DOHH2 (cell line): ENCODE measurements around the gene TAF11L13.
"Not testable (repeated sequence)": the region's sequence is repeated elsewhere in the genome, so short reads cannot be mapped to it uniquely, and the experiment has no call there.

ENCODE experiments used
- EZH2phosphoT487 ChIP-seq: fragments of 200-600 bp; sonication (generic); IDR thresholded peaks from 2 replicates; pipeline ENCODE4 v1.6.1; 2017; ENCODE audit warnings: borderline replicate concordance, mild to moderate bottlenecking, antibody characterized with exemption, low read length, moderate library complexity, mixed read lengths
- TF ChIP-seq, protein P1 (sequence below): fragments of 200-600 bp; sonication (generic); IDR thresholded peaks from one replicate; pipeline ENCODE4 v1.5.1; 2014; ENCODE audit warnings: antibody characterized with exemption, mild to moderate bottlenecking, low read depth, low read length; ENCODE audit not compliant: poor library complexity, severe bottlenecking

DNA sequence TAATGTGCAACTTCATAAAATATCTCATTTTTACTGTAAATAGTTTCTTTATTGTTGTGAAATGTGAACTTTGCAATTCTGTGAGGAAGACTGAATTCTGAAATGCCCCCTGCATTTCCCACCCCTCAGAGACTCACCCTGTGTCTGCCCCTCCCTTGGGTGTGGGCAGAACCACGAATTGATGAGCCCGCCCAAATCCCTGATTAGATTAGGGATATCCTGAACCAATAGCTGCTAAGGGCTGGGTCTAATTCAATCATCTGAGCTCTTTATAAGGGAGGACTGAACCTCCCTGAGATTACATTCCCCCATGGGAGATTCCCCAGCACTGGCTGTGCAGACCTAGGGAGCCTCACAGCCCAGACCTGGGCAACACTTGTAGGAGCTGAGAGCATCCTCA, 21.8 kb upstream of the TAF11L13 start, which contains the start of gene TAF11L12:
- TF ChIP-seq, protein P1, sequence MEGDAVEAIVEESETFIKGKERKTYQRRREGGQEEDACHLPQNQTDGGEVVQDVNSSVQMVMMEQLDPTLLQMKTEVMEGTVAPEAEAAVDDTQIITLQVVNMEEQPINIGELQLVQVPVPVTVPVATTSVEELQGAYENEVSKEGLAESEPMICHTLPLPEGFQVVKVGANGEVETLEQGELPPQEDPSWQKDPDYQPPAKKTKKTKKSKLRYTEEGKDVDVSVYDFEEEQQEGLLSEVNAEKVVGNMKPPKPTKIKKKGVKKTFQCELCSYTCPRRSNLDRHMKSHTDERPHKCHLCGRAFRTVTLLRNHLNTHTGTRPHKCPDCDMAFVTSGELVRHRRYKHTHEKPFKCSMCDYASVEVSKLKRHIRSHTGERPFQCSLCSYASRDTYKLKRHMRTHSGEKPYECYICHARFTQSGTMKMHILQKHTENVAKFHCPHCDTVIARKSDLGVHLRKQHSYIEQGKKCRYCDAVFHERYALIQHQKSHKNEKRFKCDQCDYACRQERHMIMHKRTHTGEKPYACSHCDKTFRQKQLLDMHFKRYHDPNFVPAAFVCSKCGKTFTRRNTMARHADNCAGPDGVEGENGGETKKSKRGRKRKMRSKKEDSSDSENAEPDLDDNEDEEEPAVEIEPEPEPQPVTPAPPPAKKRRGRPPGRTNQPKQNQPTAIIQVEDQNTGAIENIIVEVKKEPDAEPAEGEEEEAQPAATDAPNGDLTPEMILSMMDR, result not testable (repeated sequence)
- not testable (repeated sequence) for TF ChIP-seq EZH2phosphoT487
